OCI-LY1 (cell line): Measurements from ENCODE around the gene TMEM181.
"Not testable (repeated sequence)": the region's sequence is repeated elsewhere in the genome, so short reads cannot be mapped to it uniquely, and the experiment has no call there.

Source experiments
- EZH2 ChIP-seq: fragments of 200-600 bp; sonication (generic), shearing (Covaris generic); IDR thresholded peaks from 2 replicates; pipeline ENCODE4 v1.8.0; 2017; ENCODE audit warnings: borderline replicate concordance, mixed run types, mild to moderate bottlenecking, antibody characterized with exemption, low read length, moderate library complexity, mixed read lengths
- TF ChIP-seq, protein P1 (sequence below): fragments of 200-600 bp; sonication (generic), shearing (Covaris generic); IDR thresholded peaks from 2 replicates; pipeline ENCODE4 v1.5.1; 2017; ENCODE audit warnings: mild to moderate bottlenecking, antibody characterized with exemption, low read length, moderate library complexity, mixed read lengths

DNA sequence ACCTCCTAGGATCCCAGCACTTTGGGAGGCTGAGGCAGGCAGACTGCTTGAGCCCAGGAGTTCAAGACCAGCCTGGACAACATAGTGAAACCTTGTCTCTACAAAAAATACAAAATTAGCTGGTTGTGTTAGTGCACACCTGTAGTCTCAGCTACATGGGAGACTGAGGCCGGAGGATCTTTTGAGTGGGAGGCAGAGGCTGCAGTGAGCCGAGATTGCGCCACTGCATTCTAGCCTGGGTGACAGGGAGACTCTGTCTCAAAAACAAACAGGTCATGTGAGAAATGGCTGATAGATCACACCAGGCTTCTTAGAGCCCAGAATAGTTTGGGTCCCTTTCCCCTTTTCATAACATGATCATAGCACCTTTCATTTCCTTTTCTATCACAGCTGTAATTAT, 2.8 kb upstream of the TMEM181 start:
- TF ChIP-seq, protein P1, sequence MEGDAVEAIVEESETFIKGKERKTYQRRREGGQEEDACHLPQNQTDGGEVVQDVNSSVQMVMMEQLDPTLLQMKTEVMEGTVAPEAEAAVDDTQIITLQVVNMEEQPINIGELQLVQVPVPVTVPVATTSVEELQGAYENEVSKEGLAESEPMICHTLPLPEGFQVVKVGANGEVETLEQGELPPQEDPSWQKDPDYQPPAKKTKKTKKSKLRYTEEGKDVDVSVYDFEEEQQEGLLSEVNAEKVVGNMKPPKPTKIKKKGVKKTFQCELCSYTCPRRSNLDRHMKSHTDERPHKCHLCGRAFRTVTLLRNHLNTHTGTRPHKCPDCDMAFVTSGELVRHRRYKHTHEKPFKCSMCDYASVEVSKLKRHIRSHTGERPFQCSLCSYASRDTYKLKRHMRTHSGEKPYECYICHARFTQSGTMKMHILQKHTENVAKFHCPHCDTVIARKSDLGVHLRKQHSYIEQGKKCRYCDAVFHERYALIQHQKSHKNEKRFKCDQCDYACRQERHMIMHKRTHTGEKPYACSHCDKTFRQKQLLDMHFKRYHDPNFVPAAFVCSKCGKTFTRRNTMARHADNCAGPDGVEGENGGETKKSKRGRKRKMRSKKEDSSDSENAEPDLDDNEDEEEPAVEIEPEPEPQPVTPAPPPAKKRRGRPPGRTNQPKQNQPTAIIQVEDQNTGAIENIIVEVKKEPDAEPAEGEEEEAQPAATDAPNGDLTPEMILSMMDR = not testable (repeated sequence)
- TF ChIP-seq EZH2 = not testable (repeated sequence)
